Measurements from ENCODE around the gene EEF1AKMT1.
"Not testable (repeated sequence)": the region's sequence is repeated elsewhere in the genome, so short reads cannot be mapped to it uniquely, and the experiment has no call there.

The EEF1AKMT1 gene

DNA sequence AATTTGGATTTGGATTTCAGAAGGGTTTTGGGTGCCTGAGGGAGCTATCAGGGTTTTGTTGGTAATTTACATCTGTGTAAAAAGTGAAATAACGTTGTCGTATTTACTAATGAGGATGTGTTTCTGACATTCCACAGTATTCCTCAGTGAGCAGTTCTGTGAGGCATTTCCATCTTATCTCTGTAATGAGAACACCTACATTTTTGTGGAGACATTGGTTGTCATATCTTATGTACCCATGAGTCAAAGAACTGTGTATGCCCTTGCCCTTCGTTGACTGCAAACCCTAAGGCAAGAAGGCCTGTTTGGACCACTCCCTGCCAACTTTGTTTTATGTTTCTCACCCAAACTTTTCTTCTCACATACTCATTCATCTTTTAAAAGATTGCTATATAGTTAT is 84.5 kb downstream of the EEF1AKMT1 start:
- DNase-seq: no peak

DNA sequence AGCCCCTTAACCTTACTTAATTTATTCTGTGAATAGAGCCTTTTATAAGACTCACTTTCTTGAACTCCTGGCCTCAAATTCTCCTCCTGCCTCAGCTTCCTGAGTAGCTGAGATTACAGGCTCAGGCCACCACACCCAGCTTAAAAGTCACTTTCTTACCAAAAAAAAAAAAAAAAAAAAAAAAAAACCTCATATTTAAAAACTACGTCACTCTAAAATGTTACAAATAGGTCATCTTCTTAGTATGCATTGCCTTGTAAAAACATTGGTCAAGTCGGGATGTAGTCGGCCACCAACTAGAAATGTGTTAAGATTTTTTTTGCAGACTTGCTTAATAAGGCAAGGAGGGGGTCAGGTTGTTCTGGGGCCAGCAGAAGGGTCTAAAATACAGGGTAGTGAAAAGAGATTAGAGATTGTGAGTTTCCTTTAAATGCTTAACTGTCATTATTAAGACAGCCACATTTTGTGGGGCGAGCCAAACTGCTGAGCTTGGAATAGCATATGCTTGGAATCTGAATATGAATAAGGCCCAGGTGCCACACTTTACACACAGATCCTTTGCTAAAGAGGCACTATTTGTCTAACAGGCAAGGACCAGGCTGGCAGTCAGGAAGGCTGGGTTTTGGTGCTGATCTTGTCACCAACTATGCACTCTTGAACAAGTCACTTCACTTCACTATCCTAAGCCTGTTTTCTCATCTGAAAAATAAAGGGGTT is 86.7 kb downstream of the EEF1AKMT1 start:
- no peak for DNase-seq

DNA sequence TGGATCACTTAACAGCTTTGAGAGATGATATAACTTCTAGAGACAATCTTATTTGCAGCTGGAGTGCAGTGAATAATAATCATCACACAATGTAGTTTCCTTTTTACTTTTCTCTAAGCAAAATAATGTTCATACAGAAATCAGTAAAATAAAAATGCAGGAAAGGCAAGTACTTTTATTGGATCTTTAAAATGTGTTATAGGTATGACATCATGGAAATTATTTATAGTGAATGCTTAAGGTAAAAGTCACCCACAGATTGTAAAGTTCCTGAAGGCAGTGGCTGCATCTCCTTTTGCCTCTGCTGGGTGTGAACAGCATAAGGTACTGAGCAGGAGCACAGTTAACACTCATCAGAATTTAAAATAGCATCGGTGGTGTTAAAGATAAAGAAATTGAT is 87.6 kb downstream of the EEF1AKMT1 start:
- DNase-seq: no peak

DNA sequence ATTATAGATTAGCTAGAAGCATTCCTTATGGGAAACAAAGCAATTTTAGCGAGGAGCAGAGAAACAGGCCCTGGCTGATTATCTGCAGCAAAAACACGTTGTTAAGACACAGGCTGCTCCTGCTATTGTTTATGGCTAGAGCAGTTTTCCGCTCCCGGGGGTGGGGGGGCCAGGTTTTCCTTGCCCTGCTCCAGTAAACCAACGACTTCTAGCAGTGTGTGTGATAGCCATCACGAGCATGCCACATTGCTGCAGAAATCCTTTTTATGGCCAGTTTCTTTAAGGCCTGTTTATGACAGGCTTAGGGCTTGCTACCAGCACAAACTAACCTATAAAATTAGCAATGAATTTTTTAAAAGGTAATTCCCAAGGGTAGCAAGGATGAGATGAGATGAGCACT is 88.7 kb downstream of the EEF1AKMT1 start:
- no peak for DNase-seq

DNA sequence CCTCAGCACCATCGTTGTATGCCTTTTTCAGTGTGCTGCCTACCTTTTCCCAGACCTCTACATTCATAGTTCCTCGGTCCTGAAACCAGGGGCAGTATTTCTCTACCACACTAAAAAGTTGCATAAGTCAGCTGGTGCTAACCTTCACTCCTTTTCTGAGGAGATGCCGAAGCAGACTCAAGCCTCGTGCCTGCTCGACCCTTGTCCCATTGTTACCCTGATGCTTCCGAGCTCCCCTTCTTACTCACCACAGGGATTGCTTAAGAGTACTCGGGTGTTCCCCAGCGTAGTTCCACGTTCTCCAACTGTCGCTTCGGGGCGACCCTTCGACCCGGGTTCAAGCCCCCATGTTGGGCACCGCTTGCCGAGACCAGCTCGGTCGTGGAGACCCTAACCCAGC is 89.2 kb downstream of the EEF1AKMT1 start:
- DNase-seq: no peak

DNA sequence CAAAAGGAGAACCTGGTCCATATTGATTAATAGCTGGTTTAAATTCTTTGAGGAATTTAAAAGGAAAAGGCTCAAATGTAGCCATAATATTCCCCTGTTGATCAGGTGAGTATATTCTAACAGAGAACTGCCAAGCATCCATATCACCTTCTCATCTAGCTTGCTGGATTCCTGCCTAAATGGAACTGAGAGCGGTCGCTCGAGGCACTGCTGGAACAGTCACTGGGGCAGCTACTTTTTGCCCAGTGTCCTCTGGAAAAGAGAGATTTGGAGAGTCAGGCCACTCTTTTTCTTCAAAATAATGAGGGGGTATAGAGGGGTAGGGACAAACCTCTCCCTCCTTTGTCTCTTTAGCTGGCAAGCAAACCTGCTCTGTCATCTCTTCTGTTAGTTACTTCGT is 89.7 kb downstream of the EEF1AKMT1 start:
- no peak for DNase-seq

DNA sequence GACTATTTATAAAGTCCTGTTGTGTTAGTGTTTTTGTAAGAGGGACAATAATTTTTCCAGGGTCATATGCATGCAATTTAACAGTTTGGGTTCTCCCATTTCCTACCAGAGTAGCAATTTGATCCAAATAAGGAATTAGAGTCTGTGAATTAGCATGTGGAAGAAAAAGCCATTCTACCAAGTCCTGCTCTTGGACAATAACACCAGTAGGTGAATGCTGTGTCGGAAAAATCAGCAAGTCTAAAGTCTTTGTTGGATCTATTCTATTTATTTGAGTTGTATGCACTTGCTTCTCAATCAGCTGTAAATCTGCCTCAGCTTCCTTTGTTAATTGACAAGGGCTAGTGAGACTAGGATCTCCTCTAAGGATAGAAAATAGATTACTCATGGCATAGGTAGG is 91.7 kb downstream of the EEF1AKMT1 start:
- no peak for DNase-seq

DNA sequence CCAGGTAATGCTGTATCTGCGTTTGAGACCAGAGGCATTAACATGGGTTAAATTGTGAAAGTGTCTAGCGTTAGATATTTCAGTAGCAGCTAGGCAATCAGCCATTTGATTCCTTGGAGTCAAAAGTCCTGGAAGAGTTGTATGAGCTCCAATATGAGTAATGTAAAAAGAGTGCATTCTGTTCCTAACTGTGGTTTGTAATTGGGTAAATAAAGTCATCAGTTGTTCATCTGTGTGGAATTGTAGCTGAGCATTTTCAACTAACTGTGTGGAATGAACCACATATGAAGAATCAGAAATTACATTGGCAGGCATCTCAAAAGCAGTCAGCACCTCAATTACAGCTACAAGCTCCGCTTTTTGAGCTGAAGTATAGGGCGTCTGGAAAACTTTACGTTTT is 92.3 kb downstream of the EEF1AKMT1 start:
- not testable (repeated sequence) for DNase-seq

DNA sequence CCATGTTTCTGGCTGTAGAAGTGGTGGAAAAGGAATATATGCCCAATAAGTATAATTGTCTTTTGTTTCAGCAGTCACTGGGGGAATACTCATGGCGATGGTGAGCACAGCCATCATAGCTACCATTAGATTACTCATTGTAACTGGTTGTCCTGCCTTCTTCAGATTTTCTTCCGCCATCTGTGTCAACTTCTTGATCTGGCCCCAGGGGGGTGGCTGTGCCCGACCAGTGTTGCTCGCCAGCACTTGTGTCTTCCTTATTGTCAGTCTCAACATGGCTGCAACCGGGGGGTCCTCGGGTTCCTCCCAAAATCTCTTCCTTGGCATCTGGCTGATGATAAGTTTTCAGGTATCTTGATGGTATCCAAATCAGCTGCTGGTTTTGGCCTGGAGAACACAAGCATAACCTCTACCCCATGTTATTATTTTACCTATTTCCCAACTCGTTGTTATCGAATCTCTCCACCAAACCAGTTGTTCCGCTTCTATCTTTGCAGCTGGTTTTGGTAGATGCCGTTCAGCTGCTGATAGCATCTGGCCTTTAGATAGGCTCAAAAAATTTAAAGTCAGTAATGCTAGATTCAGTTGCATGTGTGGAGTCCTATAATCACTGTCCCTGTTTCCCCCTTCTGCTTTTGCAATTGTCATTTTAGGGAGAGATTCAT is 93.2 kb downstream of the EEF1AKMT1 start:
- DNase-seq: no peak

DNA sequence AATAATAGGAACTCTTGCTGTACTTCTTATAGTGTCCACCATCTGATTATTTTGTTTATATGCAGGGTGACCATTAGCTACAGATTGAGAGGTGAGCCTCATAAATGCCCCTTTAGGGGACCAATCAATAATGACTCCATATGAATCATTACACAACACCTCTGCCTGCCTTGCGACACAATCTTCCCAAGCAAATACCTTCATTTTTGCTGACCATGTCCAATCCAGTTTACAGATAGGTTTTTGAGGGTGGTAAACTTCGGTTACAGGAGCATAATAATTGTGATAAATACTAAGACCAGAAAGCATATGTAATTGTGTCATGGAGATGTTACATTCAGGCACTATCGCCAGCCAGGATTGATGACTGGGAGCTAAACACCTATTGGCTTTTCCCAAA is 93.9 kb downstream of the EEF1AKMT1 start:
- no peak for DNase-seq
